Fibroblast of skin of left quadriceps (primary cell): Measurements from ENCODE around the gene PEX12.
"Not testable (repeated sequence)": the region's sequence is repeated elsewhere in the genome, so short reads cannot be mapped to it uniquely, and the experiment has no call there.

Source experiments
- DNase-seq, 2 experiments: peaks; one replicate each; pipeline ENCODE4 v3.0.0-alpha.2; 2013; ENCODE audit warnings: low read depth in 2 of 2

Gene PEX12

GRCh38 chr17:35578929-35579432, 610 bp upstream of the PEX12 start:
- no peak for DNase-seq

- DNase-seq: no peak
Observed at GRCh38 chr17:35577830-35578196, 558 bp downstream of the PEX12 start.

GRCh38 chr17:35575759-35576158, 2.6 kb downstream of the PEX12 start:
- DNase-seq: no peak

- DNase-seq: no peak
Observed at GRCh38 chr17:35569405-35569804, 9.0 kb downstream of the PEX12 start.

- no peak for DNase-seq
Observed at GRCh38 chr17:35568561-35568960, 9.8 kb downstream of the PEX12 start.

- DNase-seq: no peak
Observed at GRCh38 chr17:35566968-35567367, 11.4 kb downstream of the PEX12 start.

- not testable (repeated sequence) for DNase-seq
Observed at GRCh38 chr17:35563181-35563580, 15.2 kb downstream of the PEX12 start.

GRCh38 chr17:35560703-35561102, 17.7 kb downstream of the PEX12 start, which contains the start of gene SLFN14:
Gene SLFN14, minus strand, starts transcription at chr17:35560819. Its CDS starts 2,757 bp downstream, at chr17:35558062.
- no peak for DNase-seq

- no peak for DNase-seq
Observed at GRCh38 chr17:35559495-35560210, 18.7 kb downstream of the PEX12 start.

GRCh38 chr17:35557353-35557752, 21.0 kb downstream of the PEX12 start:
- DNase-seq: no peak

GRCh38 chr17:35555691-35556090, 22.7 kb downstream of the PEX12 start:
- no peak for DNase-seq

GRCh38 chr17:35554668-35555067, 23.7 kb downstream of the PEX12 start:
- no peak for DNase-seq

- DNase-seq: no peak
Observed at GRCh38 chr17:35553310-35553709, 25.1 kb downstream of the PEX12 start.

- DNase-seq: no peak
Observed at GRCh38 chr17:35548978-35549377, 29.4 kb downstream of the PEX12 start.

GRCh38 chr17:35548208-35548810, 30.1 kb downstream of the PEX12 start:
- no peak for DNase-seq

GRCh38 chr17:35546487-35546886, 31.9 kb downstream of the PEX12 start:
- DNase-seq: no peak

GRCh38 chr17:35545150-35545549, 33.2 kb downstream of the PEX12 start:
- DNase-seq: no peak

- DNase-seq: no peak
Observed at GRCh38 chr17:35543856-35544255, 34.5 kb downstream of the PEX12 start.

- DNase-seq: no peak
Observed at GRCh38 chr17:35542990-35543389, 35.4 kb downstream of the PEX12 start.

GRCh38 chr17:35541434-35541833, 36.9 kb downstream of the PEX12 start:
- DNase-seq: no peak

GRCh38 chr17:35540589-35541404, 37.6 kb downstream of the PEX12 start:
- DNase-seq: no peak

GRCh38 chr17:35539659-35540026, 38.7 kb downstream of the PEX12 start:
- no peak for DNase-seq
